ENCODE measurements around the gene ADRA2C.

The ADRA2C gene

GRCh38 chr4:3775576-3775975 lies 9.4 kb downstream of the ADRA2C start:
- CTCF ChIA-PET, result no interaction called here
- TF ChIP-seq FOXM1 (IDR thresholded peaks at IDR 0.05; ENCODE audit: borderline replicate concordance) (no peak), NFRKB (IDR thresholded peaks at IDR 0.05) (no peak)
- POLR2A ChIA-PET, result no interaction called here
- DNase-seq (ENCODE audit: extremely low spot score), result no peak

- CTCF ChIA-PET, result no interaction called here
- POLR2A ChIA-PET, result no interaction called here
Measured at GRCh38 chr4:3776166-3777032, 10.2 kb downstream of the ADRA2C start.

GRCh38 chr4:3777033-3777390 lies 10.8 kb downstream of the ADRA2C start:
- ChIA-PET POLR2A (no interaction called here), CTCF (no interaction called here)
- no peak for DNase-seq (ENCODE audit: extremely low spot score)
- no peak for TF ChIP-seq FOXK2 (IDR thresholded peaks at IDR 0.05)
- no peak for TF ChIP-seq SP1 (IDR thresholded peaks at IDR 0.05)
- TF ChIP-seq FOXM1 (IDR thresholded peaks at IDR 0.05; ENCODE audit: borderline replicate concordance), result no peak
- TF ChIP-seq HDGF (IDR thresholded peaks at IDR 0.05; ENCODE audit: borderline replicate concordance), result no peak

More at GRCh38 chr4:3776166-3777032, 10.2 kb downstream of the ADRA2C start:
- DNase-seq (ENCODE audit: extremely low spot score), result no peak
- no peak for TF ChIP-seq FOXK2 (IDR thresholded peaks at IDR 0.05)
- no peak for TF ChIP-seq L3MBTL2 (conservative IDR thresholded peaks at IDR 0.05)
- no peak for TF ChIP-seq ZNF384 (IDR thresholded peaks at IDR 0.05)
- no peak for TF ChIP-seq PKNOX1 (IDR thresholded peaks at IDR 0.05)
- no peak for TF ChIP-seq SUZ12 (IDR thresholded peaks at IDR 0.05)
- no peak for TF ChIP-seq SP1 (IDR thresholded peaks at IDR 0.05)
- TF ChIP-seq ELF4 (IDR thresholded peaks at IDR 0.05), result no peak
- no peak for TF ChIP-seq FOXM1 (IDR thresholded peaks at IDR 0.05; ENCODE audit: borderline replicate concordance)
- no peak for TF ChIP-seq ARNT (IDR thresholded peaks at IDR 0.05)
- no peak for TF ChIP-seq HDGF (IDR thresholded peaks at IDR 0.05; ENCODE audit: borderline replicate concordance)
- no peak for TF ChIP-seq NFRKB (IDR thresholded peaks at IDR 0.05)
- no peak for TF ChIP-seq FOXA1 (IDR thresholded peaks at IDR 0.05)
- TF ChIP-seq CTBP1 (IDR thresholded peaks at IDR 0.05; ENCODE audit: borderline replicate concordance), result no peak
- no peak for TF ChIP-seq BHLHE40 (IDR thresholded peaks at IDR 0.05; ENCODE audit: borderline replicate concordance)
- no peak for TF ChIP-seq TARDBP (IDR thresholded peaks at IDR 0.05)

- DNase-seq (ENCODE audit: extremely low spot score), result no peak
- TF ChIP-seq BHLHE40 (IDR thresholded peaks at IDR 0.05; ENCODE audit: borderline replicate concordance) (no peak), ARNT (IDR thresholded peaks at IDR 0.05) (no peak), CTBP1 (IDR thresholded peaks at IDR 0.05; ENCODE audit: borderline replicate concordance) (no peak), HDGF (IDR thresholded peaks at IDR 0.05; ENCODE audit: borderline replicate concordance) (no peak)
- POLR2A ChIA-PET, result no interaction called here
- CTCF ChIA-PET, result interaction anchor here (1.0 kb wide), 1 partner anchor 12 kb away, joined by 3 read pairs; no protein-coding TSS in a partner anchor
Measured at GRCh38 chr4:3777669-3778068, 11.5 kb downstream of the ADRA2C start.

GRCh38 chr4:3779509-3779908 lies 13.3 kb downstream of the ADRA2C start:
- POLR2A ChIA-PET, result interaction anchor here (1.0 to 2.5 kb wide), 2 partner anchors 14 to 32 kb away, joined by 3 to 17 read pairs; partner anchors contain the start of gene ADRA2C
- no peak for DNase-seq (ENCODE audit: extremely low spot score)
- CTCF ChIA-PET, result no interaction called here
- no peak for TF ChIP-seq FOXK2 (IDR thresholded peaks at IDR 0.05)
- TF ChIP-seq ZNF384 (IDR thresholded peaks at IDR 0.05), result no peak
- no peak for TF ChIP-seq NFRKB (IDR thresholded peaks at IDR 0.05)
- no peak for TF ChIP-seq ARNT (IDR thresholded peaks at IDR 0.05)
- TF ChIP-seq HDGF (IDR thresholded peaks at IDR 0.05; ENCODE audit: borderline replicate concordance), result no peak

- POLR2A ChIA-PET, result interaction anchor here (1.0 to 2.5 kb wide), 2 partner anchors 15 to 33 kb away, joined by 3 to 17 read pairs; partner anchors contain the start of gene ADRA2C
- CTCF ChIA-PET, result interaction anchor here (0.7 kb wide), 1 partner anchor 15 kb away, joined by 4 read pairs; the partner anchor contains the start of gene ADRA2C
- DNase-seq (ENCODE audit: extremely low spot score), result peak; percentile 32
- no peak for TF ChIP-seq HDGF (IDR thresholded peaks at IDR 0.05; ENCODE audit: borderline replicate concordance)
- no peak for TF ChIP-seq NFRKB (IDR thresholded peaks at IDR 0.05)
- TF ChIP-seq PKNOX1 (IDR thresholded peaks at IDR 0.05), result no peak
- TF ChIP-seq LEF1 (IDR thresholded peaks at IDR 0.05; ENCODE audit: borderline replicate concordance), result no peak
- no peak for TF ChIP-seq SP1 (IDR thresholded peaks at IDR 0.05)
- TF ChIP-seq SUZ12 (IDR thresholded peaks at IDR 0.05), result no peak
- no peak for TF ChIP-seq FOXK2 (IDR thresholded peaks at IDR 0.05)
- TF ChIP-seq FOXM1 (IDR thresholded peaks at IDR 0.05; ENCODE audit: borderline replicate concordance), result no peak
- no peak for TF ChIP-seq L3MBTL2 (conservative IDR thresholded peaks at IDR 0.05)
- TF ChIP-seq ELF4 (IDR thresholded peaks at IDR 0.05), result no peak
- TF ChIP-seq CTBP1 (IDR thresholded peaks at IDR 0.05; ENCODE audit: borderline replicate concordance), result no peak
- TF ChIP-seq ZNF384 (IDR thresholded peaks at IDR 0.05), result no peak
- TF ChIP-seq BHLHE40 (IDR thresholded peaks at IDR 0.05; ENCODE audit: borderline replicate concordance), result no peak
- TF ChIP-seq ARNT (IDR thresholded peaks at IDR 0.05), result no peak
Measured at GRCh38 chr4:3780347-3781171, 14.4 kb downstream of the ADRA2C start.
